Activated CD8-positive, alpha-beta memory T cell treated with anti-CD3 and anti-CD28 coated beads, Interleukin-2, amount 50 U/mL, for 24 hours (primary cell): ENCODE results near the gene CLCA1.

ENCODE experiments used
- DNase-seq: peaks from one replicate; pipeline ENCODE4 v3.0.0-alpha.2; 2020; ENCODE audit errors: extremely low read depth

CLCA1 gene

GRCh38 chr1:86468501-86468977 is at the start of gene CLCA1:
Gene CLCA1, plus strand, starts transcription at chr1:86468927. Its CDS starts 45 bp downstream, at chr1:86468972.
- no peak for DNase-seq

- DNase-seq, result no peak
Measured at GRCh38 chr1:86419277-86419903, 49.3 kb upstream of the CLCA1 start.

GRCh38 chr1:86421601-86422280 is 47.0 kb upstream of the CLCA1 start:
- DNase-seq, result no peak

GRCh38 chr1:86423473-86423872 is 45.3 kb upstream of the CLCA1 start:
- DNase-seq, result no peak

GRCh38 chr1:86423873-86424272 is 44.9 kb upstream of the CLCA1 start, which contains the start of gene CLCA2:
Gene CLCA2, plus strand, starts transcription at chr1:86424171. Its CDS starts 77 bp downstream, at chr1:86424248.
- DNase-seq, result no peak

- DNase-seq, result no peak
Measured at GRCh38 chr1:86429122-86429725, 39.5 kb upstream of the CLCA1 start.

GRCh38 chr1:86429835-86430234 is 38.9 kb upstream of the CLCA1 start:
- DNase-seq, result no peak

GRCh38 chr1:86430376-86430775 is 38.4 kb upstream of the CLCA1 start:
- no peak for DNase-seq

GRCh38 chr1:86434059-86434458 is 34.7 kb upstream of the CLCA1 start:
- DNase-seq, result no peak

GRCh38 chr1:86435327-86435726 is 33.4 kb upstream of the CLCA1 start:
- DNase-seq, result no peak

- DNase-seq, result no peak
Measured at GRCh38 chr1:86436041-86436440, 32.7 kb upstream of the CLCA1 start.

- no peak for DNase-seq
Measured at GRCh38 chr1:86441581-86441980, 27.1 kb upstream of the CLCA1 start.

- DNase-seq, result no peak
Measured at GRCh38 chr1:86441997-86442396, 26.7 kb upstream of the CLCA1 start.

GRCh38 chr1:86445919-86446318 is 22.8 kb upstream of the CLCA1 start:
- no peak for DNase-seq

- DNase-seq, result no peak
Measured at GRCh38 chr1:86447198-86447790, 21.4 kb upstream of the CLCA1 start.

- no peak for DNase-seq
Measured at GRCh38 chr1:86448670-86449069, 20.1 kb upstream of the CLCA1 start.

- no peak for DNase-seq
Measured at GRCh38 chr1:86449103-86449502, 19.6 kb upstream of the CLCA1 start.

- no peak for DNase-seq
Measured at GRCh38 chr1:86450847-86451246, 17.9 kb upstream of the CLCA1 start.

GRCh38 chr1:86453664-86454063 is 15.1 kb upstream of the CLCA1 start:
- DNase-seq, result no peak

- DNase-seq, result no peak
Measured at GRCh38 chr1:86455073-86455472, 13.7 kb upstream of the CLCA1 start.

- no peak for DNase-seq
Measured at GRCh38 chr1:86460998-86461397, 7.7 kb upstream of the CLCA1 start.

- DNase-seq, result no peak
Measured at GRCh38 chr1:86461482-86461881, 7.2 kb upstream of the CLCA1 start.

- DNase-seq, result no peak
Measured at GRCh38 chr1:86464819-86465218, 3.9 kb upstream of the CLCA1 start.
